ENCODE measurements around the gene MMRN2. TPM values are rescaled to one million over a fixed set of nuclear protein-coding genes. Genes with fewer than 3 reads are reported as not detected.

The MMRN2 gene
- total RNA-seq, 2 donors from 2014 or later = 16.8 to 17.4 TPM

DNA sequence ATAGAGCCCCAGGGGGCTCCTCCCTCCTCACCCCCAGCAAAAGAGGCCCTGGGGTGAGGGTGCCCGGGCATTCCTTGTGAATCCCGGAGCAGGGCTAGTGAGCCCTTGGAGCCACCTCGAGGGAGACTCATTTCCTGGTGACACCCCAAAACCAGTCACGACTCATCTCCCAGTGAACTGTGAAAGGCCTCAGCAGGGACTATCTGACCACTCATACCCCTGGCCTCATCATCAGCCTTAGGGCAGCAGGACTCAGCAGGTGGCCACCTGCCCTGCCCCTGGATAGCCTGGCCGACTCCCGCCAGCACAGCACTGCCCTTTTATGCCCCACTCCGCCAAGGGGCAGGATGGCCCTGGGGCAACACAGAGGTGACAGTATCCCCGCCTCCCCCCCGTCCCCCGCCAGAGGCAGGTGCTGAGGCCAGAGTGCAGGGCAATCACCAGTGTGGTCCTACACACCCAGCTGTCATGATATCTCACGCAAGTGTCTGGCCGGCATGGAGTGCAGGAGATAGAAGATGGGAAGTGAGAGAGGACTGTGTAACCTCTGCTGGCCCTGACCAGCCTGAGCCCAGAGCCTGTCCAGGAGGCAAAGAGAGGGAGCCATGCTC lies 4.2 kb upstream of the MMRN2 start:
- intact Hi-C loops (cut with DNase I) = no loop called here
- 66 to 80% methylated on average over 5 to 12 of the region's 12 CpGs for WGBS, 2 donors
- TF ChIP-seq POLR2A (IDR thresholded peaks at IDR 0.05) = no peak
- TF ChIP-seq, protein P1, sequence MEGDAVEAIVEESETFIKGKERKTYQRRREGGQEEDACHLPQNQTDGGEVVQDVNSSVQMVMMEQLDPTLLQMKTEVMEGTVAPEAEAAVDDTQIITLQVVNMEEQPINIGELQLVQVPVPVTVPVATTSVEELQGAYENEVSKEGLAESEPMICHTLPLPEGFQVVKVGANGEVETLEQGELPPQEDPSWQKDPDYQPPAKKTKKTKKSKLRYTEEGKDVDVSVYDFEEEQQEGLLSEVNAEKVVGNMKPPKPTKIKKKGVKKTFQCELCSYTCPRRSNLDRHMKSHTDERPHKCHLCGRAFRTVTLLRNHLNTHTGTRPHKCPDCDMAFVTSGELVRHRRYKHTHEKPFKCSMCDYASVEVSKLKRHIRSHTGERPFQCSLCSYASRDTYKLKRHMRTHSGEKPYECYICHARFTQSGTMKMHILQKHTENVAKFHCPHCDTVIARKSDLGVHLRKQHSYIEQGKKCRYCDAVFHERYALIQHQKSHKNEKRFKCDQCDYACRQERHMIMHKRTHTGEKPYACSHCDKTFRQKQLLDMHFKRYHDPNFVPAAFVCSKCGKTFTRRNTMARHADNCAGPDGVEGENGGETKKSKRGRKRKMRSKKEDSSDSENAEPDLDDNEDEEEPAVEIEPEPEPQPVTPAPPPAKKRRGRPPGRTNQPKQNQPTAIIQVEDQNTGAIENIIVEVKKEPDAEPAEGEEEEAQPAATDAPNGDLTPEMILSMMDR (IDR thresholded peaks at IDR 0.05) = no peak
- Histone ChIP-seq H3K36me3 (replicated peaks in 1 of 2; ENCODE audit: insufficient read depth in 1 of 2, low read depth in 2 of 2) (no peaks in the 10 kb centered on the region), H3K27me3 (no peaks in the 10 kb centered on the region), H3K27ac (no peak overlapping the region), H3K9me3 (no peaks in the 10 kb centered on the region), H3K4me1 (peaks cover 19% of the 10 kb centered on the region), H3K4me3 (no peak overlapping the region)
- DNase-seq = peak in 1 of 4 donors; percentile 2
- no peak for ATAC-seq

DNA sequence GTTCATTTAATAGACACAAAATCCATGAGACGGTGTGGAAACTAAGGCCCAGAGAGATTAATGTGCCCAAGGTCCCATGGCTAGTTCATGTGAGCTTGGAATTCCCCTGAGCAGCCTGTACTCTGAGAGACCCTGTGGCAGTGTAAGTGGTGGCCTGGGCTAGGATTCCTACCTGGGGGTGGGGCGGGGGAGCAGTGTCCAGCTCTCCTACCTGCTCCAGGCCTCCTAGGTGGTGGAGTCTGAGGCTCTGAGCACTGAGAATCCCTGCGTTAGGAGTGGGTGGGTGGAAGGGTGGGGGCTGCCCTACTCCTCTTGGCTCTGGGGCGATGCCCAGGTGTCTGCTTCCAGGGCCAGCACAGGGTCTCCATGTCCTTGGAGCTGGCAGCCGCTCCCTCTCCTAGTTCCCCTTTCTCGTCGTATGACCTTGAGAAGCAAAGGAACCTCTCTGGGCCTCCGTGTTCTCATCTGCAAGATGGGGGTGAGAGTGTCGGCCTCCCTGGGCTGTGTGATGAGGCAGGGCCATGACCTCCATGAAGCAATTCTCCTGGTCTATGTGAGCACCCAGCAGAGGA lies 3.5 kb upstream of the MMRN2 start:
- Histone ChIP-seq H3K36me3 (replicated peaks in 1 of 2; ENCODE audit: insufficient read depth in 1 of 2, low read depth in 2 of 2) (no peaks in the 10 kb centered on the region), H3K9me3 (no peaks in the 10 kb centered on the region), H3K27ac (no peak overlapping the region), H3K4me3 (no peak overlapping the region), H3K4me1 (peaks cover 13% of the 10 kb centered on the region), H3K27me3 (no peaks in the 10 kb centered on the region)
- TF ChIP-seq, protein P1 (IDR thresholded peaks at IDR 0.05) = no peak
- no peak for TF ChIP-seq POLR2A (IDR thresholded peaks at IDR 0.05)
- 62 to 69% methylated on average over 8 to 9 of the region's 9 CpGs for WGBS, 2 donors
- intact Hi-C loops (cut with DNase I) = no loop called here
- no peak for DNase-seq
- ATAC-seq = no peak

DNA sequence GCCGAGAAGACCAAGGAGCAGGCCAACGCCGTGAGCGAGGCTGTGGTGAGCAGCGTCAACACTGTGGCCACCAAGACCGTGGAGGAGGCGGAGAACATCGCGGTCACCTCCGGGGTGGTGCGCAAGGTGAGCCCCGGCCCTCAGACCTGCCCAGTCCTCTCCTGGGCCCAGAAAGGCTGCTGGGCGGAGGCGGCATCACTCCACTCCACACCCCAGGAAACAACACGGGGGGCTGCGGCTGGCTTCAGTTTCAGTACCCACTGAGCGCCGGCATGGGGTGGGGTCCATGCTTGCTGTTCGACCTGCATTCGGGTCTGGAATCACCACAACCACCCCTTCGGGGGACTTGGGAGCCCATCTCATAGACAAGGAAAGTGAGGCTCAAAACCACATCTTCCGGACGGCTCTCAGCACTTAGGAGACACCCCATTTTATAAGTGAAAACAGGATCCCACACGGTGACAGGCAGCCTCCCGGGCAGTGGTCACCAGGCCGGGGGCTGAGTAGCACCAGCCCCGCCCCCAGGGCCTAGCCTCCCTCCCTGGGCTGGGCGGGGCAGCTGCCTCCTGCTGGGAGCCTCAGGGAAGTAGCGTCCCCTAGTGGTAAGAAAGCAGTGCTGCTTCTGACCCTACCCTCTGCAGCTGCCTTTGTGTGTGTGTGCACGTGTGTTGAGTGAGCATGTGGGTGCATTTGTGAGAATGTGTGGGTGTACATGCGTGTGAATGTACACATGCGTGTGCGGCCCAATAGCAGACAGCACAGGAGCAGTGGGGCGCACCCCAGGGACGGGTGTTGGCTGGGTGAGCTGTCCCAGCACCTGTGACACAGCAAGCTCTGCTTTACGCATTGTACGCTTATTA lies 2.8 kb upstream of the MMRN2 start:
- peak; percentile 70 for ATAC-seq
- H3K4me3 ChIP-seq = no peak overlapping the region

DNA sequence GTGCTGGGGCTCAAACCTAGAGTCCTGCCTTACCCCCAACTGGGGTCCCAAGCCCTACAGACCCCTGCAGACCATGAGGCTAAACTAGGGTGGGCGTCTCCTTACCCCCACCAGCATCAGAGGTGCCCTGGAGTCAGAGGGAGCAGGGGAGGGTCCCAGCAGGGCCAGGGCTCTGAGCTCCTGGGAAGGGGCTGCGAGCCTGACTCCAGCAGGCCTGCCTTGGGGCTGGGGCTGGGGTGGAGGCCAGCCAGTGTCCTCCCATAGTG lies 2.3 kb upstream of the MMRN2 start:
- Histone ChIP-seq H3K27ac (peak overlapping the region in 2 of 4 donors; percentile 8 to 49), H3K9me3 (no peaks in the 10 kb centered on the region), H3K4me3 (no peak overlapping the region), H3K27me3 (no peaks in the 10 kb centered on the region), H3K36me3 (replicated peaks in 1 of 2; ENCODE audit: insufficient read depth in 1 of 2, low read depth in 2 of 2) (no peaks in the 10 kb centered on the region), H3K4me1 (peaks cover 12% of the 10 kb centered on the region)
- intact Hi-C loops (cut with DNase I) = no loop called here
- TF ChIP-seq, protein P1 (IDR thresholded peaks at IDR 0.05) = no peak
- TF ChIP-seq POLR2A (IDR thresholded peaks at IDR 0.05) = no peak
- ATAC-seq (no peak), DNase-seq (no peak)
- 38 to 83% methylated on average over 1 to 2 of the region's 2 CpGs for WGBS, 2 donors

More for the DNA sequence above, 2.8 kb upstream of the MMRN2 start:
- no peaks in the 10 kb centered on the region for H3K9me3 ChIP-seq
- peaks cover 12% of the 10 kb centered on the region for H3K4me1 ChIP-seq
- DNase-seq = peak in 3 of 4 donors; percentile 48 to 60 (median 53)
- no peaks in the 10 kb centered on the region for H3K27me3 ChIP-seq
- WGBS, 2 donors = 64 to 80% methylated on average over 28 to 34 of the region's 37 CpGs
- TF ChIP-seq, protein P1 (IDR thresholded peaks at IDR 0.05) = peak; percentile 60 to 87 (median 72)
- TF ChIP-seq POLR2A (IDR thresholded peaks at IDR 0.05) = no peak
- H3K27ac ChIP-seq = peak overlapping the region in 2 of 4 donors; percentile 8 to 49
- intact Hi-C loops (cut with DNase I) = no loop called here
- no peaks in the 10 kb centered on the region for H3K36me3 ChIP-seq (replicated peaks in 1 of 2; ENCODE audit: insufficient read depth in 1 of 2, low read depth in 2 of 2)

Data from body of pancreas (tissue), 4 donors.